Activated T-cell treated with anti-CD3 and anti-CD28 coated beads, Interleukin-2, amount 50 U/mL, for 1 hour (primary cell): ENCODE results near the gene VPS37D.
A peak's percentile ranks its signal among the peaks of the same experiment; 100 is the strongest.

Source experiments
- DNase-seq: peaks from one replicate; pipeline ENCODE4 v3.0.0-alpha.2; 2020

Gene VPS37D

DNA sequence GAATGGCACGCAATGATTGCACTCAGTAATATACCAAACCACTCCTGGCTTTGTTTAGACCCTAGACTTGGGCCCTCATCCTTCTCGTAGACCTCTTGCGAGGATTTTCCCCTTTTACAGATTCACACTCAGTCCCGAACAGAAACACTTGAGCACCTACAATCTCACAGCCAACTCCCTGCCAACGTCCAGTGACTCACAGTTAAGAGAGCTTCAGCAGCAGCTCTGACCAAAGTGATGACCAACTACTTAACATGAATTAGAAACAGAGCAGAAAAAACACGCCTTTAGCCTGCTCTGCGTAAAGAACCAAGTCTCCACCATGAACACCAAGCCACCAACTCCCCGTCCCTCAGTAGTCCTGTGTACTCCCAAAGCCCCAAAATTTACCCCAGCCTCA, 13.4 kb downstream of the VPS37D start:
- DNase-seq, result no peak

DNA sequence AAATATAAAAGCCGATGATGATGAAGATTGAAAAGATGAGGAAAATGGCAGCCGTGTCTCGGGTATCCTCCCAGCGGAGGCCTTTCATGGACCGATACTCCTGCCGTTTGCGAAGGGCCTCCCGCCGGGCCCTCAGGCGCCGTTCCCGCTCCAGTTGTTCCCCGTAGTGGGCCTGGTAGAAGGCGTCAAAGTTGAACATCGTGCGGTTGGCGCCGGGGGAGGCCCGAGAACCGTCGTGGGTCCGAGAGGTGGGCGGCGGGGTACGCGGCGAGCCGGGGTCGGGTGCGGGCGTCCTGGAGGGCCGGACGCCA, 15.1 kb downstream of the VPS37D start:
- DNase-seq, result no peak

DNA sequence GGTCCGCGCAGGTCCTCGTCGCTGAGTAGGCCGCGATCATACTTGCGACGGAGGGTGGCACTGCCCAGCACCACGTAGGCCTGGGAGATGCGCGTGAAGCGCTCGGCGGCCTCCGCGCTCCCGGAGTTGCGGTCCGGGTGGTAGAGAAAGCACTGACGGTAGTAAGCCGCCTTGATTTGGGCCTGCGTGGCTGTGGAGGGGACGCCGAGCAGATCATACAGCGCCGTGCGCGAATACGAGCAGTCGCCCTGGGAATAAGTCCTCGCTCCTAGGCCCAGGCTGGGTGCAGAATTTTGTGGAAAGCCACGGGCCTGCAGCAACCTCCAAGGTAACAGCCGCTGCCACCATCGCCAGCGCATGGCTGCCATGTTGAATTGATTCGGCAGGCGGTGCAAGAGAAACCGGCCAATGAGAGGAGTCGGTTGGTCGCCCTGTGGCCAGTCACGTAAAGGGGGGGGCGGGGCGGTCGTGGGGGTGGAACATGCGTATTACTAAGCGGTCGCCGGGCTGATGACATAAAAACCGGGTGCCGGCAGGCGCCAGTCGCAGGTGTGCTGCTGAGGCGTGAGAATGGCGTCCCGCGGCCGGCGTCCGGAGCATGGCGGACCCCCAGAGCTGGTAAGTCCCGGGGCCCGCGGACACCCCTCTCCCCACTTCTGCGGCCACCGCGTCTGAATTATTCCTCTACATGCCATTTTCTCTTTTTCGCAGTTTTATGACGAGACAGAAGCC, 15.6 kb downstream of the VPS37D start, which contains the start of the genes BUD23 and DNAJC30:
Gene BUD23, plus strand, starts transcription at position 542 of the 732 bp plus-strand sequence. Its CDS starts 29 bp downstream, at position 571.
Gene DNAJC30, minus strand, starts transcription at position 398 of the 732 bp plus-strand sequence. Its CDS starts 30 bp downstream, at position 368.
- peak; percentile 93 for DNase-seq

DNA sequence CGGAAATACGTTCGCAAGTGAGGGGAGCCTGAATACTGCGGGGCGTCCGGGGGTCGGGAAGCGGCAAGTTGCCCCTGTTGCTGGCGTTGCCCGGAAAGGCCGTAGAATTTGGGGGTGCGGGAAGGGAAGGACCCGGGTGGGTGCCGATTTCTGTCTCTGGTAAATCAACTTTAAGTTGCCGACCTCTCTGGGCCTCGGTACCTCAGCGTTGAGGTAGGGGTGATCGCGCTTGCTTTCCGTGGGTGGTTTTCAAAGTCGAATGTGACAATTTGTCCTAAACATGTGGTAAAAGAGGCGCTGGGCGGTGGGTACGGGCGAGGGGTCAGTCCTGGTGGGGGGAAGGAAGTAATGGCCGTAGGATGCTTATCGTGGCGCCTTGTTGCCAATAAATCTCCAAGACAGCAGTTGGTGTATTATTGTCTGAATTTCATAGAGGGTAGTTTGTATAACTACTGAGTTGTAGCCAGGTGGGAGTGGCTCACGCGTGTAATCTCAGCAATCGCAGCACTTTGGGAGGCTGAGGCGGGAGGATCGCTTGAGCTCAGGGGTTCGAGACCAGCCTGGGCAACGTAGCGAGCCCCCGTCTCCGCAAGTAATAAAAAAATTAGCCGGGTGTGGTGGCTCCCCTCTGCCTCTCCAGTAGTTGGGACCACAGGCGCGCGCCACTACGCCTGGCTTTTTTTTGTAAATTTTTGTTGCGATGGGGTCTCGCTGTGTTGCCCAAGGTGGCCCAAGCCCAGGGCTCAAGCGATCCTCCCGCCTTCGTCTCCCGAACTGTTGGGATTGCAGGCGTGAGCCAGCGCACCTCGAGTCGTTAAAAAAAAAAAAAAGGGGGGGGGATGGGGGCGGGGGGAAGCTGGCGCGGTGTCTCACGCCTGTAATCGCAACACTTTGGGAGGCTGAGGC, 16.4 kb downstream of the VPS37D start:
- no peak for DNase-seq

DNA sequence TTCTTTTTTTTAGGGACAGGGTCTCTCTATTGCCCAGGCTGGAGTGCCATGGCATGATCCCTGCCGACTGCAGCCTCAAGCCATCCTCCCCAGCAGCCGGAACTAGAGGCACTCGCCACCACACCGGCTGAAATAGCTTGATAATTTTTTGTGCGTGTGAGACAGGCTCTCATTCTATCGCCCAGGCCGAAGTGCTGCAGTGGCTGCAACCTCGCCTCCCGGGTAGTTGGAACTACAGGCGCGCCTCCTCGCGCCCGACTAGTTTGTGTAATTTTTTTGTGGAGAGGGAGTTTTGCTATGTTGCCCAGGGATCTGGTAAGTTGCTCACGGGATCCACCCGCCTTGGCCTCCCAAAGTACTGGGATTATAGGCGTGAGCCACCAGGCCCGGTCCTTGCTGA, 17.7 kb downstream of the VPS37D start:
- no peak for DNase-seq

DNA sequence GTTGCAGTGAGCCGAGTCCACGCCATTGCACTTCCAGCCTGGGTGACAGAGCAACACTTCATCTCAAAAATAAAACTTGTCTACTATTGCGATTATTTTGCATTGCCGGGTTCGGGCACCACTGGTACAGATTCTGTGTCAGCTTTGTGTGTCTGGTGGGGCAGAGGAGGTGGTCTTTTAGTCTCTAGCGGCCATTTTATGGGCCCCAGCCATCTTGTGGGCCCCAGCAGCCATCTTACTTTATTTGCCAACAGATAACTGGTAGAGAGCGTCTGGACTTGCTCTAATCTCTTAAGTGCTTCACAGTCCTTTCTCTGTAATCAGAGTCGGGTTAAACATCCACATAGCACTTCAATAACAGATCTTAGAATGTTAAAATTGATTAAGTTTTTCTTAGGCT, 20.7 kb downstream of the VPS37D start:
- DNase-seq, result no peak

DNA sequence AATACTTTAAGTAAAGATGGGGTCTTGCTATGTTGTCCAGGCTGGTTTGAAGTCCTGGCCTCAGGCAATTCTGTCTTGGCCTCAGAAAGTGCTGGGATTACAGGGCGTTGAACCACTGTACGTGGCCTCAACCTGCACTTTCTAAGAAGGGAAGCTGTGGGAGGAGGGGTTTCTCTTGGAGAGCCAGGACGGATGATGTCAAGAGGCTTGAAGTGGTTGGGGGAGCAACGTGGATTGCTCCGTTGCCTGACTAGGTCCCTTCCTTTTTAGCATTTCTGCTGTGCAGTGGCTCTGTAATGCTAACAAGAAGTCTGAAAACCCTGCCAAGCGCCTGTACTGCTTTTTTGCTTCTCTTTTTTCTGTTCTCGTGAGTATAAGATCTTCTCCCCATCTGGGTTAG, 23.0 kb downstream of the VPS37D start:
- no peak for DNase-seq

DNA sequence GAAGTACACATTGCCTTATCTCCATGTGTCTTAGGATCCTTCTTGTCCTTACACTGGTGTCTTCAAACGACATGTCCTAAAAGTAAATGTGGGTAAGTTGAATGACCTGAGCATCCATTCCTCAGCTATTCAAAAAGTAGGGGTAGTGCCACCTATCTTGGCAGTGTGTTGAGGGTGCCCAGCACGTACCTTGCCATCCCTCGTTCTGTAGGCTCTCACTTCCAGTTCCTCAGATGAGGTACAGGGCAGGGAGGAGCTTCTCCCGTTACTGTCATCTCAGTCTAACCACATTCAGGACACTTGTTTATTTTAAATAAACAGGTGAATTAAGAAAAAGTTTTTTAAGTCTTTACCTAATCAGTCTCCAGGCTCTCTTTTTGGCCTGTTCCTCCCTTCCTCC, 28.7 kb downstream of the VPS37D start:
- DNase-seq, result no peak

DNA sequence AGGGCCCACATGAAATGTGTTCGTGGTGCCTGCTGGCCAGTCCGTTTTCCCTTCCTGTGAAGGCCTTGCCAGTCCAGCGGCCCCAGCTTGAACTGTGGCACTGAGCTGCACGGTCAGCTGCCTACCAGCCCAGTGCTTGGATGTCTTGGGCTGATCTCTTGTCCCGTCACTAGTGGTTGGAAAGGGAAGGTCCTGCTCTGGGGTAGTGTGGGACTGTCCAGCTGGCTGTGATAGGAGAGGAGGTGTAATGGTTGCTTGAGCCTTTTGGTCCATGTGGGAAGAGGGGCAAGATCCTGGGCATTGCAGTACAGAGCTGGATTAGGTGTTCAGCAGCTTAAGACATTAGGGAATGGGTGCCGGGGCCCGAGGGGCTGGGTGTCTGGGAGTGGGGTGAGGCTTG, 30.8 kb downstream of the VPS37D start:
- DNase-seq, result no peak

DNA sequence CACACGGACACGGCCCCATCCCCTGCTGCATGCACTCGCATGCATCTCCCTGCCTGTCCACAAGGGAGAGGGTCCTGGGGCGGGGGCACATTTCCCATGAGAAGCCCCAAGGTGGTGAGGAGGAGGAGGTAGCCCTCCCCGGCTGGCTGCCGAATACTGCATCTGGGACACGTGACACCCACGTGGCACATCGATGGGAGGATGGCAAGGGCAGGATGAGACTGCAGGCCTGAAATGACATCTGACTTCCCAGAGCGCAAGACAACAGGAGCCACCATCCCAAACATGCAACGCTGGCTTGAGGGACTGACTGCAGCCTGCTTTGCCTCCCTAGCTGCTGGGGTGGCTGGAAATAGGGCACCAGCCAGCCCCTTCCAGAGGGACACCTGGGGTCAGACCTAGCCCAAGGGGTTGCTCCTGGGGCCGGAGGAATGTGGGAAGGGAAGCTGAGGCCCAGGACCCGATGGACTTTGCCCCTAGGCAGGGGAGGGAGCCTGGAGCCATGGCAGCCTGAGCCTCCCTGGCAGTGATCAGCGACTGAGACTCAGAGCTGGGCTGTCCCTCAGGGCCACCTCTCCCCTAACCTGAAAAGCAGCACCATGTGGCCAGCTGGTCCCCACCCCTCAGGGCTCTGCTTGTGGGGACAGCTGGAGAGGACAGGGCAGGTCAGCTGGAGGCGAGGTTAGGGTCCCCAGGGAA, 31.9 kb downstream of the VPS37D start:
- no peak for DNase-seq

DNA sequence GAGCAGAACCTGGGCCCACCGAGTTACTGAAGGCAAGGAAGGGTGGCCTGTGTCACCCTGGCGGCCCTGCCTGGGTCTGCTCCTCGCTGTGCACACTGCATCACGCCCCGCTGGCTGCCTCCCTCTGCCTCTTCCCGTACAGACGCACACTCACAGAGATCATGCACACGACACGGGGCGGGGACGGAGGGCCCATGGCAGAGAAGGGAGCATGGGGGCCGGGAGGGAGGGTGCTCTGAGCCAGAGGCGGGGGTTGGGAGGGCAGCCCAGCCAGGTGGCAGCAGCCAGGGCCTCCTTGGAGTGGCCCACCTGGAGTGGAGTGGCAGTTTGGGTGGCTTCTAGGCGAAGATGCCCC, 32.4 kb downstream of the VPS37D start:
- DNase-seq, result no peak

DNA sequence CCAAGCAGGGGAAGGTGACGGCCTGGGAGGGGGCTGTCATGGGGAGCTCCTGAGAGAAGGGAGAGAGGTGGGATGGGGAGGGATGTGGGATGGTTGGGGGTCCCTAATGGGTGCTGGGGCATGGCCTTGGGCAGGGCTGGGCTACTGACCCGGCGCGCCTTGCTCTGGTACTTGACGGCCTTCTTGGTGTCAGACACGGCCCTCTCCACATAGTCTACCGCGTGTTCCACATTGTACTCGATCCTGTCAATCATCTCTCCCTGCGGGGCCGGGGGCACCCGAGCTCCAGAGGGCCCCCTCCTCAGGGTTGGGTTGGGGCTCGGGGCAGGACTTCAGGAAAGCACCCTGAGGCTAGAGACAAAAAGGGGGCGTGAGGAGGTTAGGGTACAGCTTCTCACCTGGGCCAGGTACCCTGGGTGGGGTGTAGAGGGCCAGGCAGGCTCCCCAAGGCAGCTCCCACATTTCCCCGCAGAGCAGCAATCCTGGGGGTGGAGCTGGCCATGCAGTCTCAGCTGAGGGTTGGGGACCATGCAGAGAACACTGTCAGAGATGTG, 33.0 kb downstream of the VPS37D start:
- no peak for DNase-seq

DNA sequence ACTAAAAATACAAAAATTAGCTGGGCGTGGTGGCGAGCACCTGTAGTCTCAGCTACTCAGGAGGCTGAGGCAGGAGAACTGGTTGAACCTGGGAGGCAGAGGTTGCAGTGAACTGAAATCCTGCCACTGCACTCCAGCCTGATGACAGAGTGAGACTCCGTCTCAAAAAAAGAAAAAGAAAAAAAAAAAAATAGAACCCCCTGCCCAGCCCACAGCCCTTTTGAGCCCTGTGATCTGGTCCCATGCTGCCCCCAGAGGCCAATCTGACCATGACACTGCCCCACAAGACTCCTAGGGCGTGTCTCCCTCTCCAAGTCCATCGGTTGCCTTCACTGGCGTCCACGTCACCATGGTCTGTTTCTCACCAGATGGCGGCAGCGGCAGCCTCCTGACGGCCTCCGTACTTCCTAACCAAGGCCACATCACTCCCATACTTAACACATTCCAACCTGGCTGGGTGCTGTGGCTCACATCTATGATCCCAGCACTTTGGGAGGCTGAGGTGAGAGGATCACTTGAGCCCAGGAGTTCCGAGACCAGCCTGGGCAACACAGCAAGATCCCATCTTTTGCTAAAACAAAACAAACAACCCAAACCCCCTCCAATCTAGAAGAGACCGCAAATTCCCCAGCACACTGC, 33.8 kb downstream of the VPS37D start:
- peak; percentile 42 for DNase-seq

DNA sequence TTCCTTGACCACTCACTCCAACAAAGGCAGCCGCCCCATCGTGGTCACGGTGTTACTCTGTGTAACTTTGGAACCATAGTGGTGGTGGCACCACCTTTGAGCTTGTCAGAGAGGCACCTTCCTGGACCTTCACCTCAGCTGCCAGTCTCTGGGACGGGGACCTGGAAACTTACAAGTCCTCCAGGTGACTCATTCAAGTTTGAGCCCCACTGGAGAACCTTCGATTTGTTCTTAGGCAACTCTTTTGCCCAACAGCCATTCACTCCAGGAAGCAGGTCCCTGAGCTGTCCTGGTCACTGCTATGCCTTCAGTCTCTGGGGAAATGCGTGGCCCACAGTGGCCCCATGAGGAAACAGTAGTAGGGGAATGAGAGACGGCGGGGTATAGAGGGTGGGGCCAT, 34.6 kb downstream of the VPS37D start:
- DNase-seq, result no peak

DNA sequence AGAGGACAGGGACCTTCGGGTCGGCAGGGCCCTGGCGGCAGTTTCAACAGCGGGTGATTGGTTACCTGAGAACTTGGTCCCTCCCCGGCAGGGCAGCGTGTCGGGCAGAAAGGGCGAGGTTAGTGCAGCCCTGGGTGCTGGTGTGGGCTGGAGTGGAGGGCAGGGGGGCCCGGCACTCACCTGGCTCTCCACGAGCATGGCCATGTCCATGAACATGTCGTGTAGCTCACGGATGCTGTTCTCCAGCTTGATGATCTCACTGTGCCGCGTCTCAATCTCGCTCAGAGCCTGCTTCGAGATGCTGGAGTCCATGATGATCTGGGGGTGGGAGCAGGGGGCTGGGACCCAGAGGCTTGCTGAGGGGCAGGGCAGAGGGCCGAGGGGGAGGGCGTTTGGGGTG, 35.0 kb downstream of the VPS37D start:
- no peak for DNase-seq

DNA sequence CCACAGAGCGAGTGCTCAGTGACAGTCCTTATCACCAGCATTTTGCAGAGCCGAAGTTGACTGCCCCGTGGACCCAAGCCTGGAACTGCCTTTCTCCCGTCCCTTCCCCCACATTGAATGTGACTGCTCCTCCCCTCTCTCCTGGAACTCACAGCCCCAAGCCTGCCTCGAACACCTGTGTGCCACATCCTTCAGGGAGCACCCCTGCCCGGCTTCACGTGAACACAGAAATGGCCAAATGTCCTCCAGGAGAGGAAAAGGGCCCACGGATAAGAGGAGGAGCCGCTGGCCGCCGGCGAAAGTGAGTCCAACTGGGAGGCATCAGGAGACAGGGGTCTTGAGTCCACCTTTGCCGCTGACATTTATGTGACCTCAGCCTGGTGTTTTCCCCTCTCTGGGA, 35.6 kb downstream of the VPS37D start:
- DNase-seq, result no peak

DNA sequence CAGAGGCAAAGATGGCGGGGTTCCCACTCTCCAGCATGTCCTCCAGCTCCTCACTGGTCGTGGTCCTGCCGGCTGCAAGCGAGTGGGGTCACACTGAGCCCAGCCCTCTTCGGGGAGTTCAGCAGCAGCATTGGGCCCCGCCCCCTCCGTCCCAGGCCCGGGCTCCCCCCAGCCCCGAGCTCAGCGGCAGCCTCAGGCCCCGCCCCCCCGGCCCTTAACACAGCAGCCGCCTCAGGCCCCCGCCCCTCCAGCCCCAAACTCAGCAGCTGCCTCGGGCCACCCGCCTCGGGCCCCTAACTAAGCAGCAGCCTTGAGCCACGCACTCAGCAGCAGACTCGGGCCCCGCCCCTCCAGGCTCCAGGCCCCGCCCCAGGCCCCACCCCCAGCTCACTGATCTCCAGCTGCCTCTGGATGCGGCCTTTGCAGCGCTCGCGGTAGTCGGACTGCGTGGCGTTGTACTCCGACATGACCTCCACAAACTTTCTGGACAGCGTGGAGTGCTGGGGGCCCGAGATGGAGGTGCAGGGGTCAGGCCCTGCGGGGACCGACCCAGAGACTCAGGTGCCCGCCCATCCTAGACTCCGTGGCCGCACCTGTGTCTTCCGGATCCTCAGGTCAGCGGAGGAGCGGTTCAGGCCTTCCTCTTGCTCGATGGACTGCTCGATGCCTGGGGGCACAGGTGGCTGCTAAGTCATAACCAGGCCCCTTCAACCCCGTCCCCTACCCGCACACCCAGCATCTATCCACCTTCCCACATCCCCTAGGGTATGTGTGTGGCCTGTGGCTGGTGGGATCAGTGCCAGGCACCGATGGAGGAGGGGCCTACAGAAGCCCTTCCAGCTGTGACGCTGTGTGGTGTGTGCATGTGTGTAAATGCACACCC, 36.4 kb downstream of the VPS37D start:
- DNase-seq, result peak; percentile 46

DNA sequence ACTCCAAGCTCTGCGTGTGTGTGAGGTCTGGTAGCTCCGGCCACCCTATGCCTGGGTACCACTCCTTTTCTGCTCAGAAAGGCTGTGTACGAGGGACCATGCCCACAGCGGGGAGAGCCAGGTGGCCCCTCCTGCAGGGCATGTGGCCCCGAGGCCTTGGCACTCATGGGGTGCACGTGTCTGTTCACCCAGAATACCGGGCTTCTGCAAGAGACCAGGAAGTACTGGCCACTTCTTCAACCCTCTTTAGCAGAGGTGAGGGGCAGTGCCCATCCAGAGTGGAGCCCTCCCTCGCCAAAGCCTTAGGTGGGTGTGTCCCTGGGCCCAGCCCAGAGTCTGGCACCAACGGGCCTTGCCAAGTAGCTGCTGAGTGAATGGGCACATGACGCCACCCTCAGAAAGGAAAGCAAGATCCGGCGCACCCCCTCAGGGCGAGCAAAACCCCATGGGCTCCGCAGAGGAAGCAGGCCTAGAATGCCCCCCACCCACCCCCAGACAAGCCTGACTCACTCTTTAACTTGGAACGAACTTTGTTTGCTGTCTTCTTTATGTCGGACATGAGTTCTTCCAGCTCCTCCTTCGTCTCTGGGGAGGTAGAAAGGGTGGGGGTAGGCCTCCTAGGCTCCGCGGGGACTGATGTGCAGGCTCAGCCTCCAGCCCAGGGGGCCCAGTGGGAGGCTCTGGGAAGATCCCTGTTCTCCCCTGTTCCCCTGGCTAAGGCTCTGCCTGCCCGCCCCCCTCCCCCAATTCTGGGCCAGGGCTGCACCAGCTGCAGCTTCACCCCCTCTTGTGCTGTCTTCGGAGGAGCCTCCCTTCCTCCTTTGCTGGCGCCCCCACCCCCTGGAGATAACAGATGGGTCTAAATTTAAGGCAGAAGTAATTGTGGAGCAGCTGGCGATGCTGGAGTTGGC, 37.3 kb downstream of the VPS37D start:
- no peak for DNase-seq

DNA sequence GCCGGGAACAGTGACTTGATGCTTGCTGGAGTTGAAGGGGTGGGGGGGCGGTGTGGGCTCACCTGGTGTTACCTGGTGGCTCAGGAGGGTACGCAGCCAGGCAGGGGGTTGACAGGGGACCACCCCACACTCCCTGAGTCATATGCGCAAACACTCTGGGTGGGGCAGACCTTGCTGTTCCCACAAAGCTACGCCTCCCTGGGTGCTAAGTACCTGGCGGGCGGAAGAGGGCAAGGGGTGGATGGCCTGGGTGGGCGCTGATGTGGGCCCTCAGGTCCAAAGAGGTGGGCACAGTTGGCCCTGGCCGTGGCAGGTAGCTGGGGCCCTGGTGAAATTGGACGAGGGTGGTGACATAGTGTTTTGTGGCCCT, 37.9 kb downstream of the VPS37D start:
- no peak for DNase-seq

DNA sequence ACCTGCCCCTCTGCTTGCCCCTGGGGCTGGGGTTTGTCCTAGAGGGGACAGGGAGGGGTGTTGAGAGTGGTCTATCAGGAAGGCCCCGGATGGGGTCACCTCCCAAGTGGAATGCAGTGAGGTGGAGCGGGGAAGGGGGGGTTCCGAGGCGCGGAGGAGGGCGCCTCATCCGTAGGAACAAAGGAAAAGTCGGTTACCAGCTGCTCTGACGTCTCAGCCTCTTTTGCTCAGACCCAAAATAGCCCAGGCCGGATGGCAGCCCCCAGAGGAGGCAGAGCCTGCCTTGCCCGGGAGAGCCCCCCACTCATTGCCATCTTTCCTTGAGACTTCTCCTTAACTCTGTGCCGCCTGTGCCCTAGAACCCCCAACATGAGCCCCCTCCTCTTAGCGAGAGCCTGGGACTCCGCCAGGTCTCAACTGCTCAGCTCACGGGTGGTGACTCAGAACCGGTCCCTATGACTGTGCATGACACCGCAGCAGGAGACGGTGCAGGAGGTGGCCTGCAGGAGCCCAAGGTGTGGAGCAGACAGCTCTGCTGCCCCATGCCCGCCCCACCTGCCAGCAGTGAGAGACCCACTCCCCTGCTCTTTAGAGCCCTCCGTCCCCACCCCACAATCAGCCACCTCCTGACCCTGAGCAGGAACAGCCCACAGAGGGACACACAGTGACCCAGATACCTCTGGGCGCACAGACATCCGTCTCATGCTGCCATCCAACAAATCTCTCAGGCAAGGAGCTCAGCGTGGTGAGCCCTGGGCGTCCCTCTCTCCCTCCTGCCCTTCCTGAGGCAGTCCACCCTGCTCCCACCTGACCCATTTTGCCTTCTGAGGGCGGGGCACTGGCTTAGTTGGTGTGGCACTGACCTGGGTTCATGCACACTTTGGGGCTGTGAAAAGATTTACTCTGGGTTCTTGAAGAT, 38.8 kb downstream of the VPS37D start:
- peak; percentile 30 for DNase-seq
